Hepatocyte (in vitro differentiated cells): ENCODE results near the gene KIAA0040. TPM values are rescaled to one million over a fixed set of nuclear protein-coding genes. Genes with fewer than 3 reads are reported as not detected.

Experiments
- DNase-seq: peaks from one replicate; pipeline ENCODE4 v3.0.0-alpha.2; 2016; ENCODE audit warnings: low spot score
- H2AFZ ChIP-seq: fragments of 200-600 bp; sonication (generic); 2 replicates; pipeline ENCODE4 v1.6.0; 2016; ENCODE audit warnings: antibody characterized with exemption, mild to moderate bottlenecking
- H3K27ac ChIP-seq: fragments of 200-600 bp; sonication (generic); 2 replicates; pipeline ENCODE4 v1.5.1; 2016; ENCODE audit warnings: mild to moderate bottlenecking
- H3K27me3 ChIP-seq: fragments of 200-600 bp; sonication (generic); 2 replicates; pipeline ENCODE4 v1.6.1; 2016
- H3K36me3 ChIP-seq: fragments of 200-600 bp; sonication (generic); replicated peaks from 2 replicates; pipeline ENCODE4 v1.5.1; 2016; ENCODE audit warnings: low read depth; ENCODE audit not compliant: insufficient read depth
- H3K4me1 ChIP-seq: fragments of 200-600 bp; sonication (generic); 2 replicates; pipeline ENCODE4 v1.5.1; 2016; ENCODE audit warnings: mild to moderate bottlenecking, moderate library complexity; ENCODE audit not compliant: insufficient read depth
- H3K4me2 ChIP-seq: fragments of 200-600 bp; sonication (generic); 2 replicates; pipeline ENCODE4 v1.6.0; 2016
- H3K4me3 ChIP-seq: fragments of 200-600 bp; sonication (generic); 2 replicates; pipeline ENCODE4 v1.5.1; 2016; ENCODE audit warnings: mild to moderate bottlenecking
- H3K79me2 ChIP-seq: fragments of 200-600 bp; sonication (generic); 2 replicates; pipeline ENCODE4 v1.6.0; 2017; ENCODE audit warnings: mild to moderate bottlenecking
- H3K9me2 ChIP-seq: fragments of 200-600 bp; sonication (generic); replicated peaks from 2 replicates; pipeline ENCODE4 v1.6.0; 2017; ENCODE audit warnings: mild to moderate bottlenecking; ENCODE audit not compliant: insufficient read depth
- H3K9me3 ChIP-seq: fragments of 200-600 bp; sonication (generic); 2 replicates; pipeline ENCODE4 v1.5.1; 2016; ENCODE audit warnings: low read depth, mild to moderate bottlenecking
- H4K20me1 ChIP-seq: fragments of 200-600 bp; sonication (generic); 2 replicates; pipeline ENCODE4 v1.6.0; 2016; ENCODE audit warnings: mild to moderate bottlenecking; ENCODE audit not compliant: insufficient read depth, poor library complexity, severe bottlenecking
- CTCF ChIP-seq: fragments of 200-600 bp; sonication (generic); IDR thresholded peaks from 2 replicates; pipeline ENCODE4 v1.5.1; 2016; ENCODE audit warnings: antibody characterized with exemption, mild to moderate bottlenecking; ENCODE audit not compliant: poor library complexity
- EZH2 ChIP-seq: fragments of 200-600 bp; sonication (generic); IDR thresholded peaks from 2 replicates; pipeline ENCODE4 v1.6.1; 2016; ENCODE audit warnings: antibody characterized with exemption, mild to moderate bottlenecking, borderline replicate concordance
- EZH2phosphoT487 ChIP-seq: fragments of 200-600 bp; sonication (generic); IDR thresholded peaks from one replicate; pipeline ENCODE4 v1.6.1; 2018; ENCODE audit warnings: antibody characterized with exemption, mild to moderate bottlenecking, low read depth, moderate library complexity; ENCODE audit not compliant: unreplicated experiment, severe bottlenecking
- WGBS: methylation state at CpG from one replicate; pipeline ENCODE4 v1.1.6; 2016; ENCODE audit warnings: low lambda C conversion rate; ENCODE audit errors: missing lambda C conversion rate; 5-methylcytosine and 5-hydroxymethylcytosine counted together
- polyA plus RNA-seq: library from polyadenylated mRNA; unstranded; fragments of >200 nt; fragmentation: Nextera tagmentation; extraction: Ambion mirVana; gene quantifications from 2 replicates; pipeline ENCODE4 v1.2.1, GENCODE V29; 2016
- total RNA-seq: library from RNA; depleted of rRNA; stranded (reverse); fragments of >200 nt; gene quantifications from 2 replicates; pipeline ENCODE4 v1.2.3, GENCODE V29; 2014

Gene KIAA0040
- total and polyA plus RNA-seq, 2 experiments from 2014 or later: 4.5 to 8.1 TPM

GRCh38 chr1:175176246-175176645 lies 16.3 kb downstream of the KIAA0040 start:
- Histone ChIP-seq H3K27ac (no peak overlapping the region), H3K79me2 (no peaks in the 10 kb centered on the region), H3K36me3 (no peaks in the 10 kb centered on the region), H4K20me1 (no peaks in the 10 kb centered on the region), H3K4me1 (no peaks in the 10 kb centered on the region), H3K9me2 (no peaks in the 10 kb centered on the region), H3K4me2 (no peak overlapping the region), H3K4me3 (no peak overlapping the region), H3K27me3 (no peaks in the 10 kb centered on the region), H2AFZ (no peak overlapping the region), H3K9me3 (no peaks in the 10 kb centered on the region)
- no peak for DNase-seq
- TF ChIP-seq CTCF (no peak), EZH2phosphoT487 (no peak), EZH2 (no peak)
- WGBS: 88% methylated on average over 1 of the region's 1 CpG

- Histone ChIP-seq H3K4me2 (no peak overlapping the region), H3K9me2 (no peaks in the 10 kb centered on the region), H3K4me3 (no peak overlapping the region), H3K27ac (peak overlapping the region; percentile 1), H3K4me1 (no peaks in the 10 kb centered on the region), H3K36me3 (no peaks in the 10 kb centered on the region), H4K20me1 (no peaks in the 10 kb centered on the region), H3K27me3 (no peaks in the 10 kb centered on the region), H3K79me2 (no peaks in the 10 kb centered on the region), H3K9me3 (no peaks in the 10 kb centered on the region), H2AFZ (no peak overlapping the region)
- TF ChIP-seq CTCF (no peak), EZH2phosphoT487 (no peak), EZH2 (no peak)
- DNase-seq: no peak
- WGBS: 72% methylated on average over 5 of the region's 5 CpGs
Observed at GRCh38 chr1:175174309-175175102, 18.1 kb downstream of the KIAA0040 start.

GRCh38 chr1:175173531-175173930 lies 19.0 kb downstream of the KIAA0040 start:
- H3K4me1 ChIP-seq: no peaks in the 10 kb centered on the region
- H3K4me2 ChIP-seq: no peak overlapping the region
- no peaks in the 10 kb centered on the region for H3K27me3 ChIP-seq

GRCh38 chr1:175172503-175172902 lies 20.1 kb downstream of the KIAA0040 start:
- Histone ChIP-seq H3K4me1 (no peaks in the 10 kb centered on the region), H3K27ac (no peak overlapping the region), H3K79me2 (no peaks in the 10 kb centered on the region), H3K36me3 (no peaks in the 10 kb centered on the region), H3K9me2 (no peaks in the 10 kb centered on the region), H3K4me3 (no peak overlapping the region), H3K9me3 (no peaks in the 10 kb centered on the region), H3K27me3 (no peaks in the 10 kb centered on the region), H4K20me1 (no peaks in the 10 kb centered on the region), H3K4me2 (no peak overlapping the region), H2AFZ (no peak overlapping the region)
- WGBS: 86% methylated on average over 3 of the region's 3 CpGs
- DNase-seq: no peak
- TF ChIP-seq EZH2phosphoT487: no peak
- no peak for TF ChIP-seq EZH2
- no peak for TF ChIP-seq CTCF

More at GRCh38 chr1:175173531-175173930, 19.0 kb downstream of the KIAA0040 start:
- Histone ChIP-seq H3K79me2 (no peaks in the 10 kb centered on the region), H3K36me3 (no peaks in the 10 kb centered on the region), H3K4me3 (no peak overlapping the region), H3K9me2 (no peaks in the 10 kb centered on the region), H4K20me1 (no peaks in the 10 kb centered on the region), H2AFZ (no peak overlapping the region), H3K9me3 (no peaks in the 10 kb centered on the region), H3K27ac (no peak overlapping the region)
- DNase-seq: no peak
- no peak for TF ChIP-seq EZH2
- 89% methylated on average over 7 of the region's 7 CpGs for WGBS
